HG03139 (cell line): ENCODE measurements around the gene ITPKC.

ENCODE experiments used
- ATAC-seq: cut with Tn5 transposase; IDR thresholded peaks from one replicate; pipeline ENCODE4 v1.9.1; 2021; ENCODE audit not compliant: unreplicated experiment

The ITPKC gene

GRCh38 chr19:40716482-40717324, at the start of gene ITPKC, which contains the start of gene COQ8B:
TSS of gene ITPKC (plus strand) at chr19:40717112. CDS start at chr19:40717136, 24 bp downstream.
TSS of gene COQ8B (minus strand) at chr19:40716886. CDS start at chr19:40714632, 2,254 bp downstream.
- peak; percentile 50 for ATAC-seq

- no peak for ATAC-seq
Observed at GRCh38 chr19:40667602-40668001, 49.3 kb upstream of the ITPKC start.

DNA sequence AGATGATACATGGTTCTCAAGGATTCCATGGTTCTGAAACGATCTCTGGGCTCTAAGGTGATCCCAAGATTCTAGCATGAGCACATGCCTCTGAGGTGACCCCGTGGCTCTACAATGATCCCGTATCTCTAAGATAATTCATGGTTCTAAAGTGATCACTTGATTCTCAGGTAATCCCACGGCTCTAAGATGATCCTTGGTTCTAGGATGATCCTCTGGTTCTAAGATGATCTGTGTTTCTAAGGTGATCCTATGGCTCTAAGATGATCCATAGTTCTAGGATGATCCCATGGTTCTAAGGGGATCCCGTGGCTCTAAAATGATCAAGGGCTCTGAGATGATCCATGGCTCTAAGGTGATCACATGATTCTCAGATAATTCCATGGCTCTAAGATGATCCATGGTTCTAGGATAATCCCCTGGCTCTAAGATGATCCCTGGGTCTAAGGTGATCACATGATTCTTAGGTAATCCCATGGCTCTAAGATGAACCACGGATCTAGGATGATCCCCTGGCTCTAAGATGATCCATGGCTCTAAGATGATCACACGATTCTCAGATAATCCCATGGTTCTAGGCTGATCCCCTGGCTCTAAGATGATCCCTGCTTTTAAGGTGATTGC, 47.8 kb upstream of the ITPKC start:
- ATAC-seq, result no peak

DNA sequence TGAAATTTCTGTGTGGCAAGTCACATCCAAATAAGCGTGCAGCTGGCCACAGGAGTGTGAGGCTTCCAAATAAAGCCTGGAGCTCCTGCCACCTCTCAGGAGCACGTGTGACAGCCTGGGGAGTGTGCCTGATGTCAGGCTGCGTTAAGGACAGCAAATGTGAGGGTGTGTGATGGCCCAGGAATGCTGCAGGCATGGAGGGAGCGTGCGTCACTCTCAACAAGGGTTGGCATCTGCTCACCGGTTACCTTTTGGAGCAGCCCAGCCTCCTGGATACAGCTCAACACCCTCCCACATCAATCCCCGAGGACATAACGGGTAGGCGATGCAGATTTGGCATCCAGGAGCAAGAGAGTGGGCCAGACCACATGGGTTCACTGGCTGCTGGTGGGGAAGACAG, 45.5 kb upstream of the ITPKC start:
- ATAC-seq, result no peak

GRCh38 chr19:40672038-40672437, 44.9 kb upstream of the ITPKC start:
- ATAC-seq, result no peak

GRCh38 chr19:40672573-40673299, 44.2 kb upstream of the ITPKC start:
- no peak for ATAC-seq

- ATAC-seq, result no peak
Observed at GRCh38 chr19:40673397-40673796, 43.5 kb upstream of the ITPKC start.

DNA sequence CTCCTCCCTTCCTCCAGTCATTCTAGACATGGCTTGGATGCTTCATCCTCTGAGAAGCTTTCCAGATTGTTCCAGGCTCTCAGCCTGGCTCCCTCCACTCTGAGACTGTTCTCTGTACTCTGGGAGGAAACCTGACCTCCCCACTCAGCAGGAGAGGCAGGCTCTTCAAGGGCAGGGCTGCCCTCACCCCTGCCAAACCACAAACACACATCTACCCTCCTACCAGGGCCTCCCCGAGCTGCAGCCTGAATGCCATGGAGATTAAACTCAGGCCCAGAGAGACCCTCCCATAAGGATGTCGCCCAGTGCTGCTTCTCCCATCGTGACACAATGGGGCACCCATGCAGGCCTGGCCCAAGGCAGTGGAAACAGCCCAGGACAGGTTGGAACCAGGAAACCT, 42.6 kb upstream of the ITPKC start:
- ATAC-seq, result no peak

DNA sequence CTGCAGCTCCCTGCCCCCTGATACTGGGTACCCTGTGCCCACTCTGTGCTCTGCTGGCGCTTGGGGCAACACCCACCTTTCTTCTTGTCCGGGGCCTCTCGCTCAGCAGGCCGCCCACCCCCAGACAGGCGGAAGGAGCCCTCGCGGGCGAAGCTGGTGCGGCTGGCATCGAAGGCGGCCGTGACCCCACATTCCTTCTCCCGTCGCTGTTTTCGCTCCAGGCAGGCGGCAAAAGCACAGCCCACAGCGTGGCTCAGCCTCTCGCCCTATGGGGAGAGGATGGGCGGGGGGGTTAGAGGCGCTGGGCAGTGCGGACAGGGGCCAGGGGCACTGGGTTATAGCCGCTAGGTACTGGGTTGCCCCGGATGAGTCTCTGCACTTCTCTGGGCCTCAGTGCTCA, 39.8 kb upstream of the ITPKC start:
- no peak for ATAC-seq

DNA sequence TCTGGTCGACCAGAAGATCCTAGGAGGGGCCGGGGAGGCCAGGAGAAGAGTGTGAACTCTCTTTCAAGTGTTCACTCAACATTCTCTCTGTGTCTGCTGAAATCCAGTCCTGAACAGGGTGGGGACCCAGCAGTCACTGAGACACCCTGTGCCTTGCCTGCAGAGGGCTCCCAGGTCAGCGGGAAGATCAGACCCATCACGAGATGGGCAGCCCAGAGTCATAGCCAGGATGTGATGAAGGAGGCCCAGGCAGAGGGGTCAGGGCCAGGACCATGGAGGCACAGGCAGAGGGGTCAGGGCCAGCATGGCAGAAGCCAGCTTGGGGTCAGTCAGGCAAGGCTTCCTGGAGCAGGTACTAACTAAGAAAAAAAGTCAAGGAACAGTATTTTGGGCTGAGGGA, 35.9 kb upstream of the ITPKC start:
- ATAC-seq, result no peak

GRCh38 chr19:40682431-40682964, 34.4 kb upstream of the ITPKC start:
- ATAC-seq, result no peak

- no peak for ATAC-seq
Observed at GRCh38 chr19:40683437-40683836, 33.5 kb upstream of the ITPKC start.

- no peak for ATAC-seq
Observed at GRCh38 chr19:40684280-40684679, 32.6 kb upstream of the ITPKC start.

DNA sequence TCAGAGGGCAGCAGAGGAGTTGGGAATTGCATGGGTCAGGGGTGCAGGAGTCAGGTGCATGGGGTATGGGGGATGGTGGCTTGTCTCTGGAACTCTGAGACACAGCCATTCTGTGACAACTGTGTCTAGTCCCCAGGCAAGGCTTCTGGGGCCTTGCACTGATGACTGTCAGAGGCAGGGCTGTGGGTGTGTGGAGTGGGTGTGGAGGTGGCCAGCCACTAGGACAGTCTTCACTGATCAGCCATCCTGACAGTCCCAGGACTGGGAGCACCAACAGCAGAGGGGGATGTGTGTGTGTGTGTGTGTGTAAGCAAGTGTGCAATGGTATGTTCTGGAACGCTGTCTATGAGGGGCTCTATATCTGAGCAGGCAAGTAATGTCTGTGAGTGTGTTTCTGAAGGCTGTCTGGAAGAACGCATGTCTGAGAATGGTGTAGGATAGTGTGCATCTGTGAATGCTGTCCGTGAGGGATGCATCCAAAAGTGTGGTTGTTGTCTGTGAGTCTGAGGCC, 31.8 kb upstream of the ITPKC start:
- ATAC-seq, result no peak

DNA sequence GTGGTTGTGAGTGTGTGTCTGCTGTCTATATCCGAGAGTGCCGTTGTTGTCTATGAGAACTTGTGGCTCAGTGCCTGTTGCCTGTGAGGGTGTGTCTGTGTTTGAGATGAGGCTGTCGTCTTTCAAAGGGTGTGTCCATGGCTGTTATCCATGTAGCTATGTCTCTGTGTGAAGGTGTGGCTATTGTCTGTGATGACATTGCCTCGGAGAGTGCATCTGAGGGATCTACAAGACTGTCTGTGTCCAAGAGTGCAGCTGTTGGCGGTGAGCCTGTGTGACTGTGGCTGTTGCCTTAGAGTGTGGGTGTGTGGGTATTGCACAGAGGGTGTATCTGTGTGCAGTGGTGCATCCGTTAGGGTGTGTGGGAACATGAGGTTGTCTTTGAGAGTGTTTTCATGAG, 31.3 kb upstream of the ITPKC start:
- no peak for ATAC-seq

DNA sequence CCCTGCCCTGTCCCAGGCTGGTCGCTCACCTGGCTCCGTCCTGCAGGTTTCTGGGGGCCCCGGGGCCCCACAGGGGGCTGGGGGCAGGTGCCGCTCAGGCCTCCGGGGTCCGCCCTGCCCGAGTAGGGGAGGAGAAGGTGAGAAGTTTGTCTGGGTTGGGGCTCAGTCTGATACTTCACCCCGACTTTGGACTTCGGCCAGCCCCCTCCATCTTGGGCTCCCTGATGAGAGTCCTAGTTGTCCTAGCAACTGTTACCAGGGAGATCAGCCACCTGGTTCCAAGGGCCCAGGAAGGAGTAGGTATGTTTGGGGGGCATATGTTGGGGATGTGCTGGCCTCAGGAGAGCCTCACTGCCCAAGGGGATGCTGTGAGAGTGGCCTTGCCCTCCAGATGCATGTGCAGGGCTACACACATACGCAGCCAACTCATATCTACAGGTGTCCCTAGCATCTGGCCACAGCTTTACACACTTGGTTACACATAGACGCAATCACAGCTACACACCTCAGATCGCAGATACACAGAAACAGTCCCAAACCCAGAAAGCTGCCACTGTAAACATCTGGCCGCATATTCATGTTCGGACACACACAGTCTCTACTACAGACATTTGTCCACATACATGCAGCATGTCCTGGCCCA, 29.9 kb upstream of the ITPKC start:
- ATAC-seq, result no peak

DNA sequence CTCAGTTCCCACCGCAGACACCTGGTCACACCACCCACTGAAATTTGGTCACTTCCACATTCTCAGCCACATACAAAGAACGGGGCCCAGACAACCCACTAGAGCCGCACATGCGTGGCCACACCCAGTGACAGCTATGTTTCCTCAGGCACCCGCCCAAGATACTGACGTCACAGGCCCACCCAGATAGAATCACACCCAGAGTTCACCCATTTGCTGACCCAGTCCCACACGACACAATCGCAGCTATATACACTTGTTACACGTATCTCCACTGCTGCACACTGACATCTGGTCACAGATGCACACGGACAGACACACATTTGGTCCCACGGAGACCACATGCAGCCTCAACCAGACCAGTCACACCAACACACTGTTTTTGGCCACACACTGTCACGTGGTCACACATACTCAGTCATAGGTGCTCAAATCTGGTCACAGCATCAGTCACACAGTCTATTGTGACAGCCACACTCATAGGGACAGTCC, 29.3 kb upstream of the ITPKC start:
- ATAC-seq, result no peak

- no peak for ATAC-seq
Observed at GRCh38 chr19:40688309-40688708, 28.6 kb upstream of the ITPKC start.

GRCh38 chr19:40688987-40689338, 27.9 kb upstream of the ITPKC start:
- ATAC-seq, result no peak

DNA sequence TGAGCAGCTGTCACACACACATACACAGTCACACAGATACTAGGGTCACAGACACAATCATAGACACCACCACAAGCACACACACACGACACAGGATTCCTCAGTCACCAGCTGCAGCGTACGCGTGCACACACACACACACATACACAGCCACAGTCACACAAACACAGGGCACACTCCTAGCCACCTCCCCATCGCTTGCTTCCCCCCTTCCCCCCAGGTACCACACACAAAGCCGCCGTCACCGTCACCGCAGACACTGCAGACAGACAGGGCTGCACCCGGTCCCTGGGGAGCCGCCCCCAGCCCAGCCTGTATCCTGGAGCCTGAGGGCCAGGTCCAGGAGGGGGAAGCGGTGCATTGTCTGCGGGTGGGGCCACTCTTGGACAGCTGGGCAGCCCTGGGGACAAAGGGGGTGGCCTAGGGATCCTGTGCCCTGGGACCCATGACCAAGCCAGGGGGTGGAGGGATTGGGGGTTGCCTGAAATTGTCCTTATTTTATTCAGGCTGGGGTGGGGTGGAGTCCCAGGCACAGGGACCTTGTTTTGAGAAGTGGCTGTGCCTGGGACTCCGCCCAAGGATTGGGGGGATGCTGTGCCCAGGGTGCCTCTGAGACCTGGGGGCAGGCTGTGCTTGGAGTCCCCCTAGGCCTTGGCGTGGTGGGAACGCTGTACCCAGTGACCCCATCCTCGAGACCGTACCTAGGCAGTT, 27.4 kb upstream of the ITPKC start:
- no peak for ATAC-seq
